AG04450 (cell line): ENCODE measurements around the gene CASK. TPM values are rescaled to one million over a fixed set of nuclear protein-coding genes. Genes with fewer than 3 reads are reported as not detected.
"Not testable (repeated sequence)": the region's sequence is repeated elsewhere in the genome, so short reads cannot be mapped to it uniquely, and the experiment has no call there.

Experiments
- CTCF ChIA-PET: fragments of 300-600, 350-600 bp; formaldehyde crosslinking; extraction: SDS; loops from one replicate; lab custom pipeline; 2022; ENCODE audit warnings: antibody characterized with exemption, inconsistent platforms; lab: Charles Lee
- POLR2A ChIA-PET: fragments of 350-600 bp; formaldehyde crosslinking; extraction: SDS; loops from one replicate; lab custom pipeline; 2021; ENCODE audit warnings: antibody characterized with exemption, inconsistent platforms; lab: Yijun Ruan, JAX
- DNase-seq: peaks from one replicate; pipeline ENCODE4 v3.0.0-alpha.2; 2011; ENCODE audit warnings: low read depth, low spot score
- H3K27ac ChIP-seq: one replicate; pipeline ENCODE4 v1.5.1; 2012; ENCODE audit warnings: low read depth, low read length, control low read depth
- H3K27me3 ChIP-seq: one replicate; pipeline ENCODE4 v1.6.0; 2012; ENCODE audit warnings: low read length; ENCODE audit not compliant: control insufficient read depth, insufficient read depth
- H3K4me3 ChIP-seq: 2 replicates; pipeline ENCODE4 v1.5.1; 2011; ENCODE audit warnings: mild to moderate bottlenecking, low read depth, low read length, control low read depth
- H3K9me3 ChIP-seq: 2 replicates; pipeline ENCODE4 v1.5.1; 2012; ENCODE audit warnings: low read length; ENCODE audit not compliant: control insufficient read depth, insufficient read depth
- polyA plus RNA-seq: library from polyadenylated mRNA; depleted of rRNA; stranded (reverse); fragments of >200 nt; gene quantifications from 2 replicates; pipeline ENCODE4 v1.2.3, GENCODE V29; 2011
- TF ChIP-seq, protein P1 (sequence below): IDR thresholded peaks from 2 replicates; pipeline ENCODE4 v1.5.1; 2011; ENCODE audit warnings: low read depth, low read length, control low read depth, inconsistent platforms

The CASK gene
- polyA plus RNA-seq, 1 experiment = 30.0 TPM

DNA sequence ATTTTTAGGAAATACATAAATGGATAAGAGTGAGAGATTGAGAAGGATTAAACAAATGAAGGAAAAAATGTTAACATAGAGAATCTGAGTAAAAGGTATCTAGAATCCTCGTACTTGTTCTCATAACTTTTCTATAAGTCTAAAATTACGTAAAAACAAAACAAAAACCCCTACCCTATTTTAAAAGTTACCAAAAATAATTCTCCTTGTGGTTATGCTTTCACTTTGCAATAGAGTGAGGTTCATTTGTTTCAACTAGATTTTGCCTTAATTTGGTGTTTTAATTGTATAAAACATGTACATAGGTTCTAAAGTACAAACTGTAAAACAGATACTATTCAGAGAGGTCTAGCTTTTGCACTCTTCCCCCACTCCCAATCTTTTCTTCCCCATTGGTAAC is 238.4 kb downstream of the CASK start:
- no peak overlapping the region for H3K27ac ChIP-seq
- H3K4me3 ChIP-seq = no peak overlapping the region
- TF ChIP-seq, protein P1, sequence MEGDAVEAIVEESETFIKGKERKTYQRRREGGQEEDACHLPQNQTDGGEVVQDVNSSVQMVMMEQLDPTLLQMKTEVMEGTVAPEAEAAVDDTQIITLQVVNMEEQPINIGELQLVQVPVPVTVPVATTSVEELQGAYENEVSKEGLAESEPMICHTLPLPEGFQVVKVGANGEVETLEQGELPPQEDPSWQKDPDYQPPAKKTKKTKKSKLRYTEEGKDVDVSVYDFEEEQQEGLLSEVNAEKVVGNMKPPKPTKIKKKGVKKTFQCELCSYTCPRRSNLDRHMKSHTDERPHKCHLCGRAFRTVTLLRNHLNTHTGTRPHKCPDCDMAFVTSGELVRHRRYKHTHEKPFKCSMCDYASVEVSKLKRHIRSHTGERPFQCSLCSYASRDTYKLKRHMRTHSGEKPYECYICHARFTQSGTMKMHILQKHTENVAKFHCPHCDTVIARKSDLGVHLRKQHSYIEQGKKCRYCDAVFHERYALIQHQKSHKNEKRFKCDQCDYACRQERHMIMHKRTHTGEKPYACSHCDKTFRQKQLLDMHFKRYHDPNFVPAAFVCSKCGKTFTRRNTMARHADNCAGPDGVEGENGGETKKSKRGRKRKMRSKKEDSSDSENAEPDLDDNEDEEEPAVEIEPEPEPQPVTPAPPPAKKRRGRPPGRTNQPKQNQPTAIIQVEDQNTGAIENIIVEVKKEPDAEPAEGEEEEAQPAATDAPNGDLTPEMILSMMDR = no peak
- no peaks in the 10 kb centered on the region for H3K27me3 ChIP-seq
- ChIA-PET CTCF (no interaction called here), POLR2A (no interaction called here)
- DNase-seq = no peak
- no peaks in the 10 kb centered on the region for H3K9me3 ChIP-seq

DNA sequence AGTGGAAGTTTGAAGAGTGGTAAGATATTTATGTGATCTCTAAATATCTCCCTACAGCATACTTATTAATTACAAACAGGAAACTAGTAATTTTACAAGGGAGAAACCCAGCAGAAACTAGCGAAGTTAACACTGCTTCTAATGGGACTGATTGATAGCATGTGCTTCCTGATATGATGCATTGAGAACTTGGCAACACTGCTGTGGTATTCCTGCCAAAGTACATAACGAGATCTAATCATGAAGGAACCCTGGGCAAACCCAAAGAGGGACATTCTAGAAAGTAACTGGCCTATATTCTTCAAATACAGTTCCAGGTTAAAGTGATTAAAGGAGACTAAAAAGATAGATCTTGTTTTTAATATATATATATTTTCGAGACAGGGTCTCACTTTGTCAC is 239.2 kb downstream of the CASK start:
- Histone ChIP-seq H3K27ac (no peak overlapping the region), H3K9me3 (no peaks in the 10 kb centered on the region), H3K4me3 (no peak overlapping the region), H3K27me3 (no peaks in the 10 kb centered on the region)
- TF ChIP-seq, protein P1 = no peak
- ChIA-PET CTCF (no interaction called here), POLR2A (no interaction called here)
- DNase-seq = no peak

DNA sequence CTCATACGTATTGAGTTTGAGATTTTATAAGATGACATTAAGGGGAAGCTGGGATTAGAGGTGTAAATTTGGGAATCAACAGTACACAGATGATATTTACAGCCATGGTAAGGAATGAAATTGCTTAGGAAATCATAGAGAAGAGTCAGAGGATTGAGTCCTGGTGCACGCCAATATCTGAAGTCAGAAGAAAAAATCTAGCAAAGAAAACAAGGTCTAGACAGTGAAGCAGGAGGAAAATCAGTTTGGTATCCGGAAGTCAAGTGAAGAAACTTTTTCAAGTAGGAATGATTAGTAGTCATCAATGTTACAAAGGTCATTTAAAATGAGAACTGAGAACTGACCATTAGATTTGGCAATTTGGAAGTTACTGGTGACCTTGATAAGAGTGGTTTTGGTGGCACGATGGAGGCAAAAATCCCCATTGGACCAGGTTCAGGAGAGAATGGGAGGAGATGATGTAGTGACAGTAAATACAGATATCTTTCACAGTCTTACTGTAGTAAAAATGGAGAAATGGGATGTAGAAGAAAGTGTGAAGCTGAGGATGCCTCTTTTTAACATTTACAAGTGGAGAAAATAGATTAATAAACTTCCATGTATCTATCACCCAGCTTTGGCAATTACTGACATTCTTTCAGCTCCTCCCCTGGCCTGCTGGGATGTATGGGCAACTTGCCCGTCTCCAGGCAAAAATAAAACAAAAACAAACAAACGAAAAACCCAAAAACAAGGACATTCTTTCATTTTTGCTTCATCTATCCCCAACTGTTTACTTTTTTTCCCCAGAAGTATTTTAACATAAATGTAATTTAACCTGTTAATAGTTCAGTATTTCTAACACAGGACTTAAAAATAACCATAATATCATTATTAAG is 245.9 kb downstream of the CASK start:
- H3K4me3 ChIP-seq = no peak overlapping the region
- POLR2A ChIA-PET = no interaction called here
- H3K9me3 ChIP-seq = no peaks in the 10 kb centered on the region
- no peak overlapping the region for H3K27ac ChIP-seq
- no peak for DNase-seq
- TF ChIP-seq, protein P1 = no peak
- no peaks in the 10 kb centered on the region for H3K27me3 ChIP-seq
- CTCF ChIA-PET = no interaction called here

DNA sequence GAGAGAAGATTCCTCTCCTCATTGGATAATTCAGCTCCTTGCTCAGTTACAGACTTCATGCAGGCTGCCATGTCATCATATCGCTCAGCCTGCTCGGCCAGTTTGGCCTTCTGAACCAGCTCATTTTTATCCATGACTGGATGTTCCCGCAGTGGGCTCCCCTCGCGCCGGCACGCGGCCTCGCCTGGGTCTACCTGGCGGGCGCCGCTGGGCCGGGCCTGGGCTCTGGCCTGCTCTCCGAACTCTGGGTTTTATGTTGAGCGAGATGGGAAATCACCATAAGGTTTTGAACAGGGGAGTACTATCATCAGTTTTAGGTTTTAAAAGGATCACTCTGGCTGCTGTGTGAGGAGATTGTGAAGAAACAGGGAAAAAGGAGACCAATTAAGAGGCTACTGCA is 247.0 kb downstream of the CASK start:
- CTCF ChIA-PET, POLR2A ChIA-PET, H3K27me3 ChIP-seq, DNase-seq, H3K9me3 ChIP-seq, H3K4me3 ChIP-seq, H3K27ac ChIP-seq: not testable (repeated sequence)

DNA sequence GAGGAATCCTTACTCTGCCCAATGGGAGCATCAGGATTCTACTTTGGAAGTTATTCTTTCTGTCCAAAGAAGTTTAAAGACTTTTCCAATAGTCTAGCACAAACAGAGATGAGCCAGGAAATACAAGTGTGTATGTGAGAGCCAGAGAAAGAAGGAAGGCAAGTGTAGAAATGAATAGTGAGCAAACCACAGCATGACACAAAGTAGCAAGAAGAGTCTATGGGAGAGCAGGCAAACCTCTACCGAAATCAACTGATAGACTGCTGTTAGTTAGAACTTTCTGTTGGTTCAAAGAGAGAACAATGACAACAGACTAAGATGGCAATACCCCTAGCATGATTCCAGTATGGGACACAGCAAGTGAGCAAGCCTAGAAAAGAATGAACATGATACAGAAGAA is 250.7 kb downstream of the CASK start:
- CTCF ChIA-PET = no interaction called here
- TF ChIP-seq, protein P1 = no peak
- no peak overlapping the region for H3K27ac ChIP-seq
- POLR2A ChIA-PET = no interaction called here
- H3K9me3 ChIP-seq = no peaks in the 10 kb centered on the region
- no peaks in the 10 kb centered on the region for H3K27me3 ChIP-seq
- no peak overlapping the region for H3K4me3 ChIP-seq
- DNase-seq = no peak
